ENCODE data around the gene RPL10. TPM values are rescaled to one million over a fixed set of nuclear protein-coding genes. Genes with fewer than 3 reads are reported as not detected.

The RPL10 gene
- total RNA-seq, 1 experiment from 2014 or later = 3,401 TPM

DNA sequence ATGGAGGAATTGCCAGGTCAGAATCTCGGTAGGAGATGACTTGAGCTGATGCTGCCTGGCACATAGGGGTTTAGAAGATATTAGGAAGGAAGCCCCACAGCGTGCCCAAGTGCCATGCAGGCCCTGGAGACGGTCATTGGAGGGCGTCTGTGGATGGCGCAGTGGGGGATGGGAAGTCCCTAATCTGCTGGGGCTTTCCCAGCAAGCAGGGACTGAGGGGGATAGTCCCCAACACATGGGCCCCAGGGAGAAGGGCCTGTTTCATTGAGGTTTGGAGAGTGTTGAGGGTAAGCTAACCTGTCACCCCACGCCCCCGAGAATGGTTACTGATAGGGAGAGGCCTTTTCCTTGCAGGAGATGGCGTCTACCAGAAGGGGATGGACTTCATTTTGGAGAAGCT is 21.0 kb downstream of the RPL10 start:
- H4K20me1 ChIP-seq (ENCODE audit: low read length) = no peaks in the 10 kb centered on the region
- H3K4me1 ChIP-seq (ENCODE audit: insufficient read depth, low read length) = no peaks in the 10 kb centered on the region
- no peak overlapping the region for H3K4me3 ChIP-seq (ENCODE audit: low read length)
- no peaks in the 10 kb centered on the region for H3K79me2 ChIP-seq (ENCODE audit: low read length)
- H3K27ac ChIP-seq (ENCODE audit: low read length) = no peak overlapping the region
- H3K9me2 ChIP-seq (replicated peaks; ENCODE audit: low read length) = no peaks in the 10 kb centered on the region
- no peaks in the 10 kb centered on the region for H3K27me3 ChIP-seq (ENCODE audit: low read length)
- no peaks in the 10 kb centered on the region for H3K9me3 ChIP-seq (ENCODE audit: low read length)
- H3K36me3 ChIP-seq (ENCODE audit: low read depth, low read length) = no peaks in the 10 kb centered on the region
- intact Hi-C loops (cut with micrococcal nuclease) = no loop called here
- H2AFZ ChIP-seq (ENCODE audit: low read length) = no peak overlapping the region
- ChIA-PET CTCF (no interaction called here), POLR2A (ENCODE audit: unreplicated experiment) (interaction anchor here (0.6 kb wide), 1 partner anchor 55 kb away, joined by 5 read pairs; no protein-coding TSS in a partner anchor)
- ATAC-seq (no peak), DNase-seq (no peak)
- BruUV-seq (replicated peaks) = no TSS peak
- H3K4me2 ChIP-seq (ENCODE audit: low read length) = no peak overlapping the region
- H3K9ac ChIP-seq (ENCODE audit: low read length) = no peak overlapping the region
- no peaks in the 10 kb centered on the region for H3F3A ChIP-seq (ENCODE audit: low read length, unreplicated experiment)
- TF ChIP-seq, protein P1, sequence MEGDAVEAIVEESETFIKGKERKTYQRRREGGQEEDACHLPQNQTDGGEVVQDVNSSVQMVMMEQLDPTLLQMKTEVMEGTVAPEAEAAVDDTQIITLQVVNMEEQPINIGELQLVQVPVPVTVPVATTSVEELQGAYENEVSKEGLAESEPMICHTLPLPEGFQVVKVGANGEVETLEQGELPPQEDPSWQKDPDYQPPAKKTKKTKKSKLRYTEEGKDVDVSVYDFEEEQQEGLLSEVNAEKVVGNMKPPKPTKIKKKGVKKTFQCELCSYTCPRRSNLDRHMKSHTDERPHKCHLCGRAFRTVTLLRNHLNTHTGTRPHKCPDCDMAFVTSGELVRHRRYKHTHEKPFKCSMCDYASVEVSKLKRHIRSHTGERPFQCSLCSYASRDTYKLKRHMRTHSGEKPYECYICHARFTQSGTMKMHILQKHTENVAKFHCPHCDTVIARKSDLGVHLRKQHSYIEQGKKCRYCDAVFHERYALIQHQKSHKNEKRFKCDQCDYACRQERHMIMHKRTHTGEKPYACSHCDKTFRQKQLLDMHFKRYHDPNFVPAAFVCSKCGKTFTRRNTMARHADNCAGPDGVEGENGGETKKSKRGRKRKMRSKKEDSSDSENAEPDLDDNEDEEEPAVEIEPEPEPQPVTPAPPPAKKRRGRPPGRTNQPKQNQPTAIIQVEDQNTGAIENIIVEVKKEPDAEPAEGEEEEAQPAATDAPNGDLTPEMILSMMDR (conservative IDR thresholded peaks at IDR 0.05; ENCODE audit: low read depth, low read length) = no peak
- TF ChIP-seq EZH2phosphoT487 (IDR thresholded peaks at IDR 0.05; ENCODE audit: borderline replicate concordance, low read length) (no peak), EZH2 (IDR thresholded peaks at IDR 0.05; ENCODE audit: low read length, unreplicated experiment) (no peak)

GRCh38 chrX:154419688-154420401 is 21.7 kb downstream of the RPL10 start:
- Histone ChIP-seq H3K4me3 (ENCODE audit: low read length) (no peak overlapping the region), H3K4me1 (ENCODE audit: insufficient read depth, low read length) (no peaks in the 10 kb centered on the region), H3K36me3 (ENCODE audit: low read depth, low read length) (no peaks in the 10 kb centered on the region), H4K20me1 (ENCODE audit: low read length) (no peaks in the 10 kb centered on the region), H3K27me3 (ENCODE audit: low read length) (no peaks in the 10 kb centered on the region), H3K9me3 (ENCODE audit: low read length) (no peaks in the 10 kb centered on the region), H3K79me2 (ENCODE audit: low read length) (no peaks in the 10 kb centered on the region), H3K9me2 (replicated peaks; ENCODE audit: low read length) (no peaks in the 10 kb centered on the region), H2AFZ (ENCODE audit: low read length) (no peak overlapping the region), H3K4me2 (ENCODE audit: low read length) (no peak overlapping the region), H3K9ac (ENCODE audit: low read length) (no peak overlapping the region), H3K27ac (ENCODE audit: low read length) (no peak overlapping the region), H3F3A (ENCODE audit: low read length, unreplicated experiment) (no peaks in the 10 kb centered on the region)
- TF ChIP-seq EZH2phosphoT487 (IDR thresholded peaks at IDR 0.05; ENCODE audit: borderline replicate concordance, low read length) = no peak
- TF ChIP-seq EZH2 (IDR thresholded peaks at IDR 0.05; ENCODE audit: low read length, unreplicated experiment) = no peak
- TF ChIP-seq, protein P1 (conservative IDR thresholded peaks at IDR 0.05; ENCODE audit: low read depth, low read length) = no peak
- BruUV-seq (replicated peaks) = no TSS peak
- ChIA-PET POLR2A (ENCODE audit: unreplicated experiment) (no interaction called here), CTCF (no interaction called here)
- intact Hi-C loops (cut with micrococcal nuclease) = no loop called here
- ATAC-seq = no peak
- no peak for DNase-seq

DNA sequence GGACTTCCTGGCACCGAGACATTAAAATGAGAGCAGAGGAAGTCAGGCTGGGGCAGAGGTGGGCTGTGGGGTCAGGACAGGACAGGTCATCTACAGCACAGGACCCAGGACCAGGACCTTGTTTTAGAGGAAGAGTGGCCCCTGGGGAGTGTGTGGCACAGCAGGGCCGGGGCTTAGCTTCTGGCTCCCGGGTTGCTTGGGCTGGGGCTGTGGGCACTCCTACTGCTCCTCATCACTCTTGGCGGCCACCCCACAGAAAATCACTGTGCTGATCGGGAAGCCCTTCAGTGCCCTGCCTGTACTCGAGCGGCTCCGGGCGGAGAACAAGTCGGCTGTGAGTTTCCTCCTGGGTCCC is 22.2 kb downstream of the RPL10 start:
- ATAC-seq (no peak), DNase-seq (no peak)
- Histone ChIP-seq H3K4me3 (ENCODE audit: low read length) (no peak overlapping the region), H3K4me2 (ENCODE audit: low read length) (no peak overlapping the region), H3K4me1 (ENCODE audit: insufficient read depth, low read length) (no peaks in the 10 kb centered on the region), H3K79me2 (ENCODE audit: low read length) (no peaks in the 10 kb centered on the region), H3K36me3 (ENCODE audit: low read depth, low read length) (no peaks in the 10 kb centered on the region), H3K9ac (ENCODE audit: low read length) (no peak overlapping the region), H3K27me3 (ENCODE audit: low read length) (no peaks in the 10 kb centered on the region), H3K9me2 (replicated peaks; ENCODE audit: low read length) (no peaks in the 10 kb centered on the region), H4K20me1 (ENCODE audit: low read length) (no peaks in the 10 kb centered on the region), H2AFZ (ENCODE audit: low read length) (no peak overlapping the region), H3F3A (ENCODE audit: low read length, unreplicated experiment) (no peaks in the 10 kb centered on the region), H3K27ac (ENCODE audit: low read length) (no peak overlapping the region), H3K9me3 (ENCODE audit: low read length) (no peaks in the 10 kb centered on the region)
- TF ChIP-seq EZH2phosphoT487 (IDR thresholded peaks at IDR 0.05; ENCODE audit: borderline replicate concordance, low read length) (no peak), EZH2 (IDR thresholded peaks at IDR 0.05; ENCODE audit: low read length, unreplicated experiment) (no peak)
- TF ChIP-seq, protein P1 (conservative IDR thresholded peaks at IDR 0.05; ENCODE audit: low read depth, low read length) = no peak
- POLR2A ChIA-PET (ENCODE audit: unreplicated experiment) = no interaction called here
- intact Hi-C loops (cut with micrococcal nuclease) = no loop called here
- CTCF ChIA-PET = no interaction called here
- BruUV-seq (replicated peaks) = no TSS peak

All from PC-3 (cell line).